Peyer's patch (tissue), 4 donors: ENCODE measurements around the gene SMAD5. TPM values are rescaled to one million over a fixed set of nuclear protein-coding genes. Genes with fewer than 3 reads are reported as not detected.

Experiments used
- DNase-seq, 3 donors: peaks; one replicate each; pipeline ENCODE4 v3.0.0-alpha.2; 2017 to 2019
- H3K27ac ChIP-seq, 4 donors: fragments of 200-600 bp; sonication (generic); one replicate each; pipeline ENCODE4 v1.5.1; 2016 to 2019
- H3K27me3 ChIP-seq, 2 donors: fragments of 200-600 bp; sonication (generic); one replicate each; pipeline ENCODE4 v1.5.1; 2019
- H3K36me3 ChIP-seq, 3 donors: fragments of 200-600 bp; sonication (generic); one replicate each; pipeline ENCODE4 v1.5.1; 2016 to 2019
- H3K4me1 ChIP-seq, 4 donors: fragments of 200-600 bp; sonication (generic); one replicate each; pipeline ENCODE4 v1.5.1; 2016 to 2019
- H3K4me3 ChIP-seq, 4 donors: fragments of 200-600 bp; sonication (generic); 1 replicate in 3 of 4; 2 replicates in 1 of 4; pipeline ENCODE4 v1.5.1; 2016 to 2019; ENCODE audit warnings: mild to moderate bottlenecking in 1 of 4
- H3K9me3 ChIP-seq, 4 donors: fragments of 200-600 bp; sonication (generic); one replicate each; pipeline ENCODE4 v1.5.1; 2016 to 2019; ENCODE audit warnings: mild to moderate bottlenecking in 1 of 4
- POLR2A ChIP-seq, 2 donors: fragments of 450-650 bp; IDR thresholded peaks; one replicate each; pipeline ENCODE4 v1.5.1; 2017; ENCODE audit warnings: antibody characterized with exemption in 2 of 2, mild to moderate bottlenecking in 2 of 2, moderate library complexity in 2 of 2
- total RNA-seq, 4 donors: library from RNA; depleted of rRNA; stranded (reverse); fragments of >200 nt; gene quantifications; one replicate each; pipeline ENCODE4 v1.1.0, GENCODE V29; 2016
- TF ChIP-seq, protein P1 (sequence below), 6 experiments: fragments of 450-650 bp in 4 of 6; fragments of 200-600 bp in 2 of 6; sonication (generic) in 1 of 6; IDR thresholded peaks; one replicate each; pipeline ENCODE4 v1.5.1; 2017 to 2019; ENCODE audit warnings: antibody characterized with exemption in 6 of 6, mild to moderate bottlenecking in 3 of 6, moderate library complexity in 1 of 6

The SMAD5 gene
- total RNA-seq, 4 donors from 2014 or later = 20.0 to 31.4 (median 23.7) TPM

DNA sequence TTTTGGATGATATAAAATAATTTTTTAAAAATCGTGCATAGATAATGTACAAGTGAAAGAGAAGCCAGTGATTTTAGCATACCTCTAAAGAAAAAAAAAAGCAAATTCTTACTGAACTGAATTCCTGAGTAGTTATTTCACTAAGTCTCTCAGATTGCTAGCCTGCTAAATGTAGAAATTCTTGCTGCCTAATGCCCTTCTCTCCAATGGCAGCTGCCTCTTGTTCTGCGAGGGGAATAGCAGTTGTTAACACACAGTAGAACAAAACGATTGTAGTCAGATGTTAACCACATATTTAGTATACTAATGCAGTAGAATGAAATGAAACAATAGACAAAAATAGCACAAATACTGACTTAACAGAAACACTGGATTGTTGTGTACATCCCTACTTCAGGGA lies 26.8 kb downstream of the SMAD5 start:
- Histone ChIP-seq H3K27me3 (no peaks in the 10 kb centered on the region), H3K36me3 (peaks cover 0 to 41% (median 0%) of the 10 kb centered on the region in 3 donors), H3K4me1 (no peaks in the 10 kb centered on the region), H3K4me3 (no peak overlapping the region), H3K27ac (no peak overlapping the region), H3K9me3 (no peaks in the 10 kb centered on the region)
- no peak for DNase-seq
- TF ChIP-seq POLR2A (IDR thresholded peaks at IDR 0.05) = no peak
- TF ChIP-seq, protein P1, sequence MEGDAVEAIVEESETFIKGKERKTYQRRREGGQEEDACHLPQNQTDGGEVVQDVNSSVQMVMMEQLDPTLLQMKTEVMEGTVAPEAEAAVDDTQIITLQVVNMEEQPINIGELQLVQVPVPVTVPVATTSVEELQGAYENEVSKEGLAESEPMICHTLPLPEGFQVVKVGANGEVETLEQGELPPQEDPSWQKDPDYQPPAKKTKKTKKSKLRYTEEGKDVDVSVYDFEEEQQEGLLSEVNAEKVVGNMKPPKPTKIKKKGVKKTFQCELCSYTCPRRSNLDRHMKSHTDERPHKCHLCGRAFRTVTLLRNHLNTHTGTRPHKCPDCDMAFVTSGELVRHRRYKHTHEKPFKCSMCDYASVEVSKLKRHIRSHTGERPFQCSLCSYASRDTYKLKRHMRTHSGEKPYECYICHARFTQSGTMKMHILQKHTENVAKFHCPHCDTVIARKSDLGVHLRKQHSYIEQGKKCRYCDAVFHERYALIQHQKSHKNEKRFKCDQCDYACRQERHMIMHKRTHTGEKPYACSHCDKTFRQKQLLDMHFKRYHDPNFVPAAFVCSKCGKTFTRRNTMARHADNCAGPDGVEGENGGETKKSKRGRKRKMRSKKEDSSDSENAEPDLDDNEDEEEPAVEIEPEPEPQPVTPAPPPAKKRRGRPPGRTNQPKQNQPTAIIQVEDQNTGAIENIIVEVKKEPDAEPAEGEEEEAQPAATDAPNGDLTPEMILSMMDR (IDR thresholded peaks at IDR 0.05) = no peak

DNA sequence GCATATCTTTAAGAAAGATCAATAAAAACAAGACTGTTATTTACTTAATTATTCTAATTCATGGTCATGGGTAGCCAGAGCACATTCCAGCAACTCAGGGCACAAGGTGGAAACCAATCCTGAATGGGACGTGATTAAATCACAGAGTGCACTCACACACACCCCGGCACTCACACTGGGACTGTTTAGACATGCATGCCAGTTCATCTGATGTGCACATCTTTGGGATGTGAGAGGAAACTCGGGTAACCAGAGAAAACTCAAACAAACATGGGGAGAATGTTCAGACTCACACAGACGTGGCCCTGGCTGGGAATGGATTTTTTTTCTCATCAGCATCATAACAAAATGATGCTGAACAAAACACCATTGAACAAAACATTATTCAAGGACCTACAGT lies 29.4 kb downstream of the SMAD5 start:
- DNase-seq = no peak
- no peak overlapping the region for H3K27ac ChIP-seq
- H3K4me1 ChIP-seq = no peaks in the 10 kb centered on the region
- no peaks in the 10 kb centered on the region for H3K9me3 ChIP-seq
- no peak overlapping the region for H3K4me3 ChIP-seq
- peaks cover 0 to 26% (median 0%) of the 10 kb centered on the region in 3 donors for H3K36me3 ChIP-seq
- no peaks in the 10 kb centered on the region for H3K27me3 ChIP-seq
- TF ChIP-seq, protein P1 (IDR thresholded peaks at IDR 0.05) = no peak
- TF ChIP-seq POLR2A (IDR thresholded peaks at IDR 0.05) = no peak

DNA sequence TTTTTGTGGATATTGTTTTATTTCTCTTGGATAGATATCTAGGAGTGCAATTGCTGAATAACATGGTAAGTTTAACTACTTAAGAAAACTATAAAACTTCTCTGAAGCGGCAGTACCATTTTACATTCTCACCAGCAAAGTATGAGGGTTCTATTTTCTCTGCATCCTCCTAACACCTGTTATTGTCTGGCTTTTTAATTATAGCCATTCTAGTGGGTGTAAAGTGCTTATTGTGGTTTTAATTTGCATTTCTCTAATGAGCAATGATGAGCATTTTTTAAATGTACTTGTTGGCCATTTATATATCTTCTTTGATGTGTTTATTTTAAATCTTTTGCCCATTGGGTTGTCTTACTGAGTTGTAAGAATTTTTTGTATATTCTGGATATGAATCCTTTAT lies 31.6 kb downstream of the SMAD5 start:
- TF ChIP-seq, protein P1 (IDR thresholded peaks at IDR 0.05) = no peak
- TF ChIP-seq POLR2A (IDR thresholded peaks at IDR 0.05) = no peak

DNA sequence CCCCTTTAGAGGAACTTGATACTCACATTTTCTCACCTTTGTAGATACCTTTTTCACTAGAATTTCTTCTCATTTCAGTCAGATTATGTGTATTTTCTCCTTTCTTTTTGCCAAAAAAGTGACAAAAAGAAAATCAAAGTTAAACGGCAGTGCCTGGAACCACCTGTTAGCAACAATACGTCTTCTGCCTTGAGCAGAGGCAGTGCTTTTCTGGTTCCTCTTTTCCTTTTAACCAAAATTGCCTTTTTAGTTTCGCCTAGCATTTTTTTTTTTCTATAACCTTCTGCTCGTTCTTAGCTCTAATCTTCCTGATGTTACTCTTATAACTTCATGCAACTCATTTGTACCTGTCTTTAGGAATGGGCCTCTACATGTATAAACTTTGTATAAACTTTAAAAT lies 34.3 kb downstream of the SMAD5 start:
- no peak for TF ChIP-seq POLR2A (IDR thresholded peaks at IDR 0.05)
- TF ChIP-seq, protein P1 (IDR thresholded peaks at IDR 0.05) = no peak
- DNase-seq = no peak
- H3K9me3 ChIP-seq = no peaks in the 10 kb centered on the region
- H3K27me3 ChIP-seq = no peaks in the 10 kb centered on the region
- H3K36me3 ChIP-seq = peaks cover 0 to 14% (median 0%) of the 10 kb centered on the region in 3 donors
- H3K4me1 ChIP-seq = no peaks in the 10 kb centered on the region
- H3K4me3 ChIP-seq = no peak overlapping the region
- no peak overlapping the region for H3K27ac ChIP-seq

More for the DNA sequence above, 31.6 kb downstream of the SMAD5 start:
- DNase-seq = no peak
- Histone ChIP-seq H3K9me3 (no peaks in the 10 kb centered on the region), H3K27ac (no peak overlapping the region), H3K4me3 (no peak overlapping the region), H3K27me3 (no peaks in the 10 kb centered on the region), H3K36me3 (peaks cover 0 to 26% (median 0%) of the 10 kb centered on the region in 3 donors), H3K4me1 (no peaks in the 10 kb centered on the region)

DNA sequence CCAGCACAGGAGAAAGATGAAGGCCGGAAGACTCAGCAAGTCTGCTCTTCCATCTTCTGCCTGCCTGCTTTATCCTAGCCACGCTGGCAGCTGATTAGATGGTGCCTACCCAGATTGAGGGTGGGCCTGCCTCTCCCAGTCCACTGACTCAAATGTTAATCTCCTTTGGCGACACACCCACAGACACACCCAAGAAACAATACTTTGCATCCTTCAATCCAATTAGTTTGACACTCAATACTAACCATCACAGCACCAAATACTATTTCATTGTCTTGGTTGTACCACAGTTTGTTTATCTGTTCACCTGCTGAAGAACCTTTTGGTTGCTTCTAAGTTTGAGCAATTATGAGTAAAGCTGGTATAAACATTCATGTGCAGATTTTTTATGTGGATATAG lies 36.6 kb downstream of the SMAD5 start:
- Histone ChIP-seq H3K4me3 (no peak overlapping the region), H3K4me1 (no peaks in the 10 kb centered on the region), H3K27ac (no peak overlapping the region), H3K27me3 (no peaks in the 10 kb centered on the region), H3K36me3 (peaks cover 0 to 3% (median 0%) of the 10 kb centered on the region in 3 donors), H3K9me3 (no peaks in the 10 kb centered on the region)
- TF ChIP-seq, protein P1 (IDR thresholded peaks at IDR 0.05) = no peak
- no peak for TF ChIP-seq POLR2A (IDR thresholded peaks at IDR 0.05)
- no peak for DNase-seq
